GM21723 (cell line): ENCODE data around the gene MCU.

Experiments
- ATAC-seq: cut with Tn5 transposase; IDR thresholded peaks from one replicate; pipeline ENCODE4 v1.9.1; 2021; ENCODE audit warnings: mild to moderate bottlenecking, moderate library complexity; ENCODE audit not compliant: unreplicated experiment

MCU gene

GRCh38 chr10:72834183-72834825 lies 142.4 kb downstream of the MCU start:
- peak; percentile 55 for ATAC-seq

GRCh38 chr10:72840319-72840718 lies 148.4 kb downstream of the MCU start:
- no peak for ATAC-seq

- no peak for ATAC-seq
Measured at GRCh38 chr10:72841487-72841886, 149.5 kb downstream of the MCU start.

- no peak for ATAC-seq
Measured at GRCh38 chr10:72842164-72842563, 150.2 kb downstream of the MCU start.

GRCh38 chr10:72846238-72846637 lies 154.3 kb downstream of the MCU start:
- no peak for ATAC-seq

GRCh38 chr10:72847681-72848080 lies 155.7 kb downstream of the MCU start:
- no peak for ATAC-seq

GRCh38 chr10:72850861-72851260 lies 158.9 kb downstream of the MCU start:
- no peak for ATAC-seq

GRCh38 chr10:72851509-72851908 lies 159.6 kb downstream of the MCU start:
- ATAC-seq = no peak

GRCh38 chr10:72852508-72852907 lies 160.6 kb downstream of the MCU start:
- no peak for ATAC-seq

GRCh38 chr10:72855129-72855528 lies 163.2 kb downstream of the MCU start:
- no peak for ATAC-seq

GRCh38 chr10:72855790-72856189 lies 163.8 kb downstream of the MCU start:
- no peak for ATAC-seq

GRCh38 chr10:72858067-72858466 lies 166.1 kb downstream of the MCU start:
- no peak for ATAC-seq

GRCh38 chr10:72862957-72863356 lies 171.0 kb downstream of the MCU start:
- ATAC-seq = no peak

GRCh38 chr10:72875250-72876055 lies 183.5 kb downstream of the MCU start:
- no peak for ATAC-seq

- ATAC-seq = no peak
Measured at GRCh38 chr10:72879245-72879644, 187.3 kb downstream of the MCU start.

- no peak for ATAC-seq
Measured at GRCh38 chr10:72881291-72881690, 189.3 kb downstream of the MCU start.

- ATAC-seq = no peak
Measured at GRCh38 chr10:72883861-72884260, 191.9 kb downstream of the MCU start.

- ATAC-seq = no peak
Measured at GRCh38 chr10:72885953-72886352, 194.0 kb downstream of the MCU start.

GRCh38 chr10:72886621-72887020 lies 194.7 kb downstream of the MCU start:
- ATAC-seq = no peak

GRCh38 chr10:72887043-72887442 lies 195.1 kb downstream of the MCU start:
- ATAC-seq = no peak

GRCh38 chr10:72888151-72888638 lies 196.3 kb downstream of the MCU start:
- ATAC-seq = no peak

- no peak for ATAC-seq
Measured at GRCh38 chr10:72889391-72889831, 197.5 kb downstream of the MCU start.
